Vagina (tissue), 2 donors: Measurements from ENCODE around the gene AQP9. TPM values are rescaled to one million over a fixed set of nuclear protein-coding genes. Genes with fewer than 3 reads are reported as not detected.

Experiments used
- DNase-seq, 2 donors: peaks; one replicate each; pipeline ENCODE4 v3.0.0-alpha.2; 2017; ENCODE audit errors: extremely low spot score in 2 of 2
- H3K27ac ChIP-seq: fragments of 200-600 bp; sonication (generic); one replicate; pipeline ENCODE4 v1.5.1; 2019
- H3K27me3 ChIP-seq: fragments of 200-600 bp; sonication (generic); one replicate; pipeline ENCODE4 v1.5.1; 2019
- H3K36me3 ChIP-seq, 2 donors: fragments of 200-600 bp; sonication (generic); one replicate each; pipeline ENCODE4 v1.5.1; 2017 to 2019
- H3K4me1 ChIP-seq: fragments of 200-600 bp; sonication (generic); one replicate; pipeline ENCODE4 v1.5.1; 2019
- H3K4me3 ChIP-seq, 2 donors: fragments of 200-600 bp; sonication (generic); 1 replicate in 1 of 2; 2 replicates in 1 of 2; pipeline ENCODE4 v1.5.1; 2016 to 2019
- H3K9me3 ChIP-seq: fragments of 200-600 bp; sonication (generic); one replicate; pipeline ENCODE4 v1.5.1; 2019
- POLR2A ChIP-seq, 2 donors: fragments of 450-650 bp; IDR thresholded peaks; one replicate each; pipeline ENCODE4 v1.6.1; 2017; ENCODE audit warnings: antibody characterized with exemption in 2 of 2, mild to moderate bottlenecking in 2 of 2, moderate library complexity in 2 of 2
- POLR2AphosphoS5 ChIP-seq, 2 donors: sonication (generic); formaldehyde crosslinking; IDR thresholded peaks; one replicate each; pipeline ENCODE4 v1.9.0; 2017; ENCODE audit warnings: antibody characterized with exemption in 2 of 2, mild to moderate bottlenecking in 2 of 2, low read depth in 1 of 2; ENCODE audit not compliant: insufficient read depth in 1 of 2
- intact Hi-C: fragments of 100-400 bp; cut with DNase I; formaldehyde crosslinking; loops from one replicate; pipeline ENCODE4 v1.15.1; 2023
- total RNA-seq: library from RNA; depleted of rRNA; stranded (reverse); fragments of >200 nt; gene quantifications from one replicate; pipeline ENCODE4 v1.2.3, GENCODE V29; 2016
- TF ChIP-seq, protein P1 (sequence below), 3 experiments: fragments of 450-650 bp in 2 of 3; fragments of 200-600 bp in 1 of 3; sonication (generic) in 1 of 3; IDR thresholded peaks; one replicate each; pipeline ENCODE4 v1.5.1; 2017 to 2019; ENCODE audit warnings: antibody characterized with exemption in 3 of 3, mild to moderate bottlenecking in 2 of 3, moderate library complexity in 2 of 3

Gene AQP9
- total RNA-seq, 1 donor from 2014 or later, result 1.5 TPM

DNA sequence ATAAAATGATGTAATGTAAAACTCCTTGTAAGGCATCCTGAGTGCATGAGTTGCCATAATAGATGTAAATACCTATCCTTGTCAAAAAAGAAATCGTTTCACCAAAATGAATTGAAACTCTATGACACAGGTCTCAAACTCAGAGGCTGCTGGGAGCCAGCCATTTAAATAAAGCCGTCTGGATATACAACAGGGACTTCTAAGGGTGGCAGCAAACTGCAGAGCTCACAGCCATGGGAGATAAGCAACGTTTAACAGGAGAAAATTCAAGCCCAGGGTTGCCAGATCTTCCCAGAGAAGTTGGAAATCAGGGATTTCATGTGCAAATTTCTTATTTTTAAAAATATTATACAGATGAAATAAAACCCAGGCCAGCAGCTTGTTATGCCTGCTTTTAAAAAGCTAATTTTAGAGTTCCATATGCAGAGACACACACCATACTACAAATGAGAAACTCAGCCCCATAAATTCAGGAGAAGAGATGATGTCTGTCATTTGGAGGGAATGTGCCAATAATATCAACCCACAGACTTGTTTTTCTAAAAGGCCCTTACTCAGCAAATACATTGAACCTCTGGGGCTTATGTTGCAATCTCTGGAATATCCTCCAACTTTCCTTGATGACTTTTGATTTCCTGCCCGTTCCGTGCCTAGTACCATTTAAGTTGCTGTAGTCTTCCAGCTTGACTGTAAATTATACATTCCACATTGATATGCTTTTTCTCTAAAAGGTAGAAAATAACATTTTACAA, 75.6 kb downstream of the AQP9 start:
- Histone ChIP-seq H3K36me3 (no peaks in the 10 kb centered on the region), H3K4me3 (no peak overlapping the region), H3K27ac (peak overlapping the region; percentile 12), H3K27me3 (no peaks in the 10 kb centered on the region), H3K9me3 (no peaks in the 10 kb centered on the region), H3K4me1 (peaks cover 20% of the 10 kb centered on the region)
- TF ChIP-seq POLR2AphosphoS5 (IDR thresholded peaks at IDR 0.05; ENCODE audit: insufficient read depth in 1 of 2, low read depth in 1 of 2) (peak in 1 of 2 donors; percentile 53), POLR2A (IDR thresholded peaks at IDR 0.05) (no peak)
- TF ChIP-seq, protein P1, sequence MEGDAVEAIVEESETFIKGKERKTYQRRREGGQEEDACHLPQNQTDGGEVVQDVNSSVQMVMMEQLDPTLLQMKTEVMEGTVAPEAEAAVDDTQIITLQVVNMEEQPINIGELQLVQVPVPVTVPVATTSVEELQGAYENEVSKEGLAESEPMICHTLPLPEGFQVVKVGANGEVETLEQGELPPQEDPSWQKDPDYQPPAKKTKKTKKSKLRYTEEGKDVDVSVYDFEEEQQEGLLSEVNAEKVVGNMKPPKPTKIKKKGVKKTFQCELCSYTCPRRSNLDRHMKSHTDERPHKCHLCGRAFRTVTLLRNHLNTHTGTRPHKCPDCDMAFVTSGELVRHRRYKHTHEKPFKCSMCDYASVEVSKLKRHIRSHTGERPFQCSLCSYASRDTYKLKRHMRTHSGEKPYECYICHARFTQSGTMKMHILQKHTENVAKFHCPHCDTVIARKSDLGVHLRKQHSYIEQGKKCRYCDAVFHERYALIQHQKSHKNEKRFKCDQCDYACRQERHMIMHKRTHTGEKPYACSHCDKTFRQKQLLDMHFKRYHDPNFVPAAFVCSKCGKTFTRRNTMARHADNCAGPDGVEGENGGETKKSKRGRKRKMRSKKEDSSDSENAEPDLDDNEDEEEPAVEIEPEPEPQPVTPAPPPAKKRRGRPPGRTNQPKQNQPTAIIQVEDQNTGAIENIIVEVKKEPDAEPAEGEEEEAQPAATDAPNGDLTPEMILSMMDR (IDR thresholded peaks at IDR 0.05), result no peak
- intact Hi-C loops, result no loop called here
- no peak for DNase-seq

DNA sequence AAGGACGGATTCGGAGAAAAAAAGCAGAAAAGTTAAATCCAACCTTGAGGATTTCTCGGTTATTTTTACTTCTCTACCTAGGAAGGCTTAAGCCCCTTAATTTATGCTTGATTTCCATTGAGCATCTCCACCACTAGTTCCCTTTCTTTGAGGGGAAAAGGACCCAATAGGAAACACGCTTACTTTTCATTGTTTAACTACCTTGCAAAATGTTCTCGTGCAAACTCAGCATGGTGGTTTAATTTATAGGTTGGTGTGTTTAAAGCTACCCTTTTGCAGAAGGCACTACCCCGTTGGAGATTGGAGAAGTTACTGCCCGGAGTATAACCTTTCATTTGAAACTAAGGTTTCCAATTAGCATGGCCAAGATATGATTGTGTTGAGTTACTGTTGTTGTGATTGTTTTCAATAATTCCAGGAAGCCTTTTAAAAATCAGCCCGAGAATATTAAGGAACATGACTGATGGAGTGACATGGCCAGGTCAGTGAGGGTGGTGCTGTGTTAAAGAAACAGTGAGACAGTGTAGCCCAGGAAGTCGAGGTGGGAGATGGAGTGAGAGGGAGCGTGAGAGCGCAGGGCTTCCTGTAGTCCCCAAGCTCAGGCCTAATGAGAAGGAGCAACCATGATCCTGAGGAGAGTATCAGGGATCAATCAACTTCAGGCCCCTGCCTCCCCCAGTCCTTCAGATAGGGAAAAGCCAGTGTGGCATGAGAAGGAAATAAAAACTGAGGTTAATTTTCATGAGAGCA, 76.6 kb downstream of the AQP9 start:
- no peak for DNase-seq
- H3K4me3 ChIP-seq, result no peak overlapping the region
- H3K36me3 ChIP-seq, result no peaks in the 10 kb centered on the region
- no peaks in the 10 kb centered on the region for H3K27me3 ChIP-seq
- TF ChIP-seq POLR2AphosphoS5 (IDR thresholded peaks at IDR 0.05; ENCODE audit: insufficient read depth in 1 of 2, low read depth in 1 of 2), result no peak
- TF ChIP-seq POLR2A (IDR thresholded peaks at IDR 0.05), result no peak
- TF ChIP-seq, protein P1 (IDR thresholded peaks at IDR 0.05), result no peak
- intact Hi-C loops, result no loop called here
- H3K4me1 ChIP-seq, result peaks cover 10% of the 10 kb centered on the region
- no peak overlapping the region for H3K27ac ChIP-seq
- H3K9me3 ChIP-seq, result no peaks in the 10 kb centered on the region

DNA sequence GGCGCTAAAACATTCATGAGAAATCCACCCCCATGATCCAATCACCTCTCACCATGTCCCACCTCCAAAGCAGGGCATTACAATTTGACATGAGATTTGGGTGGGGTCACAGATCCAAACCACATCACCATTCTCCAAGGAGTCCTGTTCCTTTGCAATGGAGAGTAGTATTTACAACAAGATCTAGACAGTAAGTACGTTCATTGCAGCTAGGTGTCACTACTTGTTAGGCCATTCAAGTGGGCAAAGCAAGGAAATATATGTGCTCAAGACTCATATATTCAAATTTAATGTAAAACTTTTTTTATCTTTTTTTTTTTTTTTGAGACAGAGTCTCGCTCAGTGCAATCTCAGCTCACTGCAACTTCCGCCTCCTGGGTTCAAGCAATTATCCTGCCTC, 79.3 kb downstream of the AQP9 start:
- Histone ChIP-seq H3K36me3 (no peaks in the 10 kb centered on the region), H3K4me3 (no peak overlapping the region)

DNA sequence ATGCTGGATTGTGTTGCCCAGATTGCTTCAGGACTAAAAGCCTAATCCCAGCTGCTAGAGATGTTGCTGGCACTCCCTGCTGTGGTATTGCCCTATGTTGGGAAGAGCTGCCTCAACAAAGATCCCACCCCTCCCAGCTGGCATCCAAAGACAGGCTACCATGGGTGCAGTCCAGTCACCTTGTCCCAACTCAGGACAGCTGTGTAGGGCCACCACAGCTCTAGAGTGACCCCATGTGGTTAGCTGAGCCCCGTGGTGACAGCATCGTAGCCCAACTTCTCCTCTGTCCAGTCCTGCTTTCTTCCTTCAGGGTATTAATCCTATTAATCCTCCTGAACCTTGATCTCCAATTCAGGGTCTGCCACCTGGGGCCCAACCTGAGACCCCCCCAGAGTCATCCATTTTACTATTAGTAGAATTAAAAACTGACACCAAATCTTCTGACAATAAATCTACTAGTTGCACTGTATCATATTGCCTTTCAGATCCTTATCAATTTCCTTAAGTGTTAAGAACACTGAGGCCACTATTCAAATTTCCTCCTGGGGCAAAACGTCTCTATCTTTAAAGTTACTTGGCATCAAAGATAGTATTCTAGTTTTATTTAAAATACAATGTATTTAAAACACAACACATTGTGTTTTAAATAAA, 83.5 kb downstream of the AQP9 start:
- Histone ChIP-seq H3K9me3 (no peaks in the 10 kb centered on the region), H3K27me3 (no peaks in the 10 kb centered on the region), H3K36me3 (no peaks in the 10 kb centered on the region), H3K4me1 (no peaks in the 10 kb centered on the region), H3K4me3 (no peak overlapping the region), H3K27ac (no peak overlapping the region)
- intact Hi-C loops, result no loop called here
- no peak for DNase-seq
- TF ChIP-seq POLR2A (IDR thresholded peaks at IDR 0.05) (no peak), POLR2AphosphoS5 (IDR thresholded peaks at IDR 0.05; ENCODE audit: insufficient read depth in 1 of 2, low read depth in 1 of 2) (no peak)
- TF ChIP-seq, protein P1 (IDR thresholded peaks at IDR 0.05), result no peak

More for the DNA sequence above, 79.3 kb downstream of the AQP9 start:
- Histone ChIP-seq H3K27me3 (no peaks in the 10 kb centered on the region), H3K9me3 (no peaks in the 10 kb centered on the region), H3K4me1 (peaks cover 10% of the 10 kb centered on the region), H3K27ac (no peak overlapping the region)
- no peak for DNase-seq
- no peak for TF ChIP-seq POLR2A (IDR thresholded peaks at IDR 0.05)
- TF ChIP-seq, protein P1 (IDR thresholded peaks at IDR 0.05), result no peak
- no peak for TF ChIP-seq POLR2AphosphoS5 (IDR thresholded peaks at IDR 0.05; ENCODE audit: insufficient read depth in 1 of 2, low read depth in 1 of 2)
- intact Hi-C loops, result no loop called here
